Stimulated activated CD4-positive, alpha-beta T cell treated with anti-CD3 and anti-CD28 coated beads, TNF-alpha, amount 100 ng/mL, for 48 hours (primary cell): ENCODE results near the gene PCED1A.
"Not testable (repeated sequence)": the region's sequence is repeated elsewhere in the genome, so short reads cannot be mapped to it uniquely, and the experiment has no call there.

ENCODE experiments used
- DNase-seq, 3 donors: peaks; one replicate each; pipeline ENCODE4 v3.0.0-alpha.2; 2020; ENCODE audit warnings: low read depth in 3 of 3

Gene PCED1A

GRCh38 chr20:2829376-2829775 lies 11.1 kb downstream of the PCED1A start:
- DNase-seq: no peak

GRCh38 chr20:2826655-2827054 lies 13.8 kb downstream of the PCED1A start:
- no peak for DNase-seq

- DNase-seq: no peak
Measured at GRCh38 chr20:2825761-2826160, 14.7 kb downstream of the PCED1A start.

GRCh38 chr20:2822073-2822472 lies 18.4 kb downstream of the PCED1A start:
- no peak for DNase-seq

GRCh38 chr20:2820896-2821869 lies 19.3 kb downstream of the PCED1A start:
- DNase-seq: no peak

- DNase-seq: no peak
Measured at GRCh38 chr20:2820084-2820895, 20.2 kb downstream of the PCED1A start.

- no peak for DNase-seq
Measured at GRCh38 chr20:2817891-2818595, 22.4 kb downstream of the PCED1A start.

- DNase-seq: no peak
Measured at GRCh38 chr20:2817341-2817726, 23.1 kb downstream of the PCED1A start.

GRCh38 chr20:2816583-2817340 lies 23.7 kb downstream of the PCED1A start:
- no peak for DNase-seq

GRCh38 chr20:2816030-2816582 lies 24.3 kb downstream of the PCED1A start, which contains the start of gene TMEM239:
TSS of gene TMEM239 (plus strand) at chr20:2816364. CDS start at chr20:2816555, 191 bp downstream.
- DNase-seq: no peak

- DNase-seq: no peak
Measured at GRCh38 chr20:2815242-2815900, 25.1 kb downstream of the PCED1A start.

GRCh38 chr20:2814587-2815051 lies 25.8 kb downstream of the PCED1A start, which contains the start of gene C20orf141:
TSS of gene C20orf141 (plus strand) at chr20:2814987. CDS start at chr20:2815185, 198 bp downstream.
- no peak for DNase-seq

- DNase-seq: no peak
Measured at GRCh38 chr20:2814076-2814475, 26.4 kb downstream of the PCED1A start.

- no peak for DNase-seq
Measured at GRCh38 chr20:2812189-2812588, 28.3 kb downstream of the PCED1A start.

GRCh38 chr20:2809690-2810089 lies 30.8 kb downstream of the PCED1A start:
- DNase-seq: no peak

- DNase-seq: not testable (repeated sequence)
Measured at GRCh38 chr20:2807929-2808328, 32.5 kb downstream of the PCED1A start.

GRCh38 chr20:2807019-2807418 lies 33.4 kb downstream of the PCED1A start:
- no peak for DNase-seq

GRCh38 chr20:2806351-2806701 lies 34.1 kb downstream of the PCED1A start:
- no peak for DNase-seq

GRCh38 chr20:2805689-2806350 lies 34.6 kb downstream of the PCED1A start:
- DNase-seq: no peak
